CD14-positive monocyte (primary cell): ENCODE results near the gene SPAG16. TPM values are rescaled to one million over a fixed set of nuclear protein-coding genes. Genes with fewer than 3 reads are reported as not detected.

ENCODE experiments used
- DNase-seq, 3 donors: peaks; one replicate each; pipeline ENCODE4 v3.0.0-alpha.2; 2011 to 2022
- H2AFZ ChIP-seq: 2 replicates; pipeline ENCODE4 v1.6.0; 2012; ENCODE audit warnings: mild to moderate bottlenecking, low read depth, low read length, inconsistent platforms; ENCODE audit not compliant: insufficient read depth, poor library complexity, severe bottlenecking
- H3K27ac ChIP-seq, 2 donors: 1 replicate in 1 of 2; 2 replicates in 1 of 2; pipeline ENCODE4 v1.5.1; 2012 to 2013; ENCODE audit warnings: low read length in 2 of 2, control low read depth in 1 of 2, inconsistent platforms in 1 of 2, low read depth in 1 of 2, mild to moderate bottlenecking in 1 of 2
- H3K27me3 ChIP-seq, 2 donors: one replicate each; pipeline versions ENCODE4 v1.6.0 to v1.6.1; 2011 to 2013; ENCODE audit warnings: low read length in 2 of 2; ENCODE audit not compliant: control insufficient read depth in 2 of 2, insufficient read depth in 2 of 2
- H3K36me3 ChIP-seq, 2 donors: replicated peaks in 1 of 2; 1 replicate in 1 of 2; 2 replicates in 1 of 2; pipeline versions ENCODE4 v1.5.1 to v1.6.1; 2012 to 2013; ENCODE audit warnings: low read length in 2 of 2, control low read depth in 1 of 2, inconsistent platforms in 1 of 2, mild to moderate bottlenecking in 1 of 2; ENCODE audit not compliant: insufficient read depth in 2 of 2, control insufficient read depth in 1 of 2
- H3K4me1 ChIP-seq, 2 donors: 1 replicate in 1 of 2; 2 replicates in 1 of 2; pipeline versions ENCODE4 v1.5.1 to v1.6.1; 2012 to 2013; ENCODE audit warnings: low read length in 2 of 2, control low read depth in 1 of 2, inconsistent platforms in 1 of 2, mild to moderate bottlenecking in 1 of 2, moderate library complexity in 1 of 2; ENCODE audit not compliant: insufficient read depth in 2 of 2, control insufficient read depth in 1 of 2
- H3K4me2 ChIP-seq: replicated peaks from 2 replicates; pipeline ENCODE3; 2012; ENCODE audit warnings: low read length, moderate library complexity, mild to moderate bottlenecking; ENCODE audit not compliant: poor library complexity, severe bottlenecking; ENCODE audit errors: extremely low read depth
- H3K4me3 ChIP-seq, 3 experiments: fragments of 200-600 bp in 1 of 3; sonication (generic) in 1 of 3; replicated peaks in 1 of 3; 1 replicate in 2 of 3; 2 replicates in 1 of 3; pipeline ENCODE4 v1.5.1; 2011 to 2013; ENCODE audit warnings: low read length in 3 of 3, mild to moderate bottlenecking in 3 of 3, control low read depth in 2 of 3, low read depth in 2 of 3, inconsistent platforms in 1 of 3, moderate library complexity in 1 of 3
- H3K79me2 ChIP-seq: 2 replicates; pipeline ENCODE4 v1.6.0; 2012; ENCODE audit warnings: mild to moderate bottlenecking, control low read depth, inconsistent platforms, low read length, moderate library complexity; ENCODE audit not compliant: insufficient read depth
- H3K9ac ChIP-seq: 2 replicates; pipeline ENCODE4 v1.6.0; 2017; ENCODE audit warnings: low read length, mild to moderate bottlenecking; ENCODE audit not compliant: insufficient read depth, poor library complexity, severe bottlenecking
- H3K9me3 ChIP-seq, 2 donors: replicated peaks in 1 of 2; 1 replicate in 1 of 2; 2 replicates in 1 of 2; pipeline versions ENCODE4 v1.5.1 to v1.6.1; 2012 to 2013; ENCODE audit warnings: low read length in 2 of 2, control low read depth in 1 of 2; ENCODE audit not compliant: control insufficient read depth in 1 of 2, insufficient read depth in 1 of 2
- H4K20me1 ChIP-seq: 2 replicates; pipeline ENCODE4 v1.6.0; 2012; ENCODE audit warnings: mild to moderate bottlenecking, low read length, control low read depth, moderate library complexity; ENCODE audit not compliant: insufficient read depth
- H3K27ac Mint-ChIP-seq, 7 donors: one replicate each; pipeline ENCODE4 v1.8.0; 2020; ENCODE audit warnings: mild to moderate bottlenecking in 7 of 7, mixed read lengths in 7 of 7, moderate library complexity in 6 of 7, inconsistent platforms in 2 of 7
- H3K27me3 Mint-ChIP-seq, 3 donors: one replicate each; pipeline ENCODE4 v1.8.0; 2021 to 2022; ENCODE audit warnings: low read depth in 3 of 3, mild to moderate bottlenecking in 3 of 3, mixed read lengths in 3 of 3, moderate library complexity in 3 of 3, inconsistent platforms in 1 of 3
- H3K36me3 Mint-ChIP-seq, 2 donors: one replicate each; pipeline ENCODE4 v1.8.0; 2020; ENCODE audit warnings: mixed read lengths in 2 of 2, inconsistent platforms in 1 of 2, mild to moderate bottlenecking in 1 of 2
- H3K4me1 Mint-ChIP-seq: one replicate; pipeline ENCODE4 v1.8.0; 2020; ENCODE audit warnings: mild to moderate bottlenecking, mixed read lengths
- H3K4me3 Mint-ChIP-seq, 2 donors: one replicate each; pipeline ENCODE4 v1.8.0; 2020; ENCODE audit warnings: mild to moderate bottlenecking in 2 of 2, mixed read lengths in 2 of 2, moderate library complexity in 1 of 2
- H3K9me3 Mint-ChIP-seq, 7 donors: one replicate each; pipeline ENCODE4 v1.8.0; 2020 to 2022; ENCODE audit warnings: mixed read lengths in 7 of 7, mild to moderate bottlenecking in 6 of 7, moderate library complexity in 6 of 7, inconsistent platforms in 2 of 7
- WGBS: methylation state at CpG from one replicate; pipeline ENCODE4 v1.1.5; 2013; ENCODE audit warnings: missing lambda C conversion rate; ENCODE audit not compliant: insufficient coverage; 5-methylcytosine and 5-hydroxymethylcytosine counted together
- intact Hi-C, 2 donors: fragments of 100-400 bp; cut with micrococcal nuclease; formaldehyde crosslinking; loops; one replicate each; pipeline versions ENCODE4 v1.15.0 to v1.15.1; 2023
- polyA plus RNA-seq, 3 donors: library from polyadenylated mRNA; depleted of rRNA in 1 of 3; unstranded in 2 of 3; stranded (reverse) in 1 of 3; fragments of 300-500 nt in 2 of 3; fragments of >200 nt in 1 of 3; fragmentation: Illumina TruSeq in 2 of 3; gene quantifications; 1 replicate in 2 of 3; 2 replicates in 1 of 3; pipeline ENCODE4 v1.2.3, GENCODE V29; 2012 to 2021
- TF ChIP-seq, protein P1 (sequence below): fragments of 200-600 bp; IDR thresholded peaks from one replicate; pipeline ENCODE4 v1.8.0; 2022; ENCODE audit warnings: antibody characterized with exemption, mild to moderate bottlenecking

SPAG16 gene
- polyA plus RNA-seq, 3 donors = 0.12 to 0.30 TPM; not detected in 1

DNA sequence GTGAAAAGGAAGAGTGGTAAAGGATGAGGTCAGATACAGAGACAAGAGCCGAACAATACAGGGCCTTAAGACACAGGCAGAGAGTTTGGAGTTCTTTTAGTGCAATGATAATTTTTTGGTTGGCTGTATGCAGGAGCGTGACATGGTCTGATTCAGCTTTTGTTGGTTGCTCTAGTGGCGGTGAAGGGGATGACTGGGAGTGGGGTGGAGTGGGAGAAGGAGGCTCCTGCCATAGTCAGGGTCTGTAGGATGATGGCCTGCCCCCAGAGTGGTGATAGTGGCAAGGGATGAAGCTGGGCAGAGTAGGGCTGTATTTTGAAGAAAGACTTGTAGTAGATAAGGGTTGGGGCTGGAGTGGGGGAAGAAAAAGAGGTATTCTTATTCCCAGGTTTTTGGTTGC lies 820.0 kb downstream of the SPAG16 start:
- intact Hi-C loops = no loop called here
- Mint-ChIP-seq H3K4me3 (no peak overlapping the region), H3K27ac (peak overlapping the region in 1 of 7 donors; percentile 55), H3K4me1 (peaks cover 3% of the 10 kb centered on the region), H3K27me3 (no peaks in the 10 kb centered on the region), H3K9me3 (peaks cover 0 to 7% (median 3%) of the 10 kb centered on the region in 7 donors), H3K36me3 (no peaks in the 10 kb centered on the region)
- Histone ChIP-seq H3K4me3 (no peak overlapping the region), H3K4me1 (no peaks in the 10 kb centered on the region), H3K9ac (no peak overlapping the region), H2AFZ (no peak overlapping the region), H3K9me3 (no peaks in the 10 kb centered on the region), H3K4me2 (no peak overlapping the region), H3K79me2 (no peaks in the 10 kb centered on the region), H3K27me3 (no peaks in the 10 kb centered on the region), H3K36me3 (no peaks in the 10 kb centered on the region), H4K20me1 (no peaks in the 10 kb centered on the region), H3K27ac (no peak overlapping the region)
- WGBS = 69% methylated on average over 3 of the region's 3 CpGs
- TF ChIP-seq, protein P1, sequence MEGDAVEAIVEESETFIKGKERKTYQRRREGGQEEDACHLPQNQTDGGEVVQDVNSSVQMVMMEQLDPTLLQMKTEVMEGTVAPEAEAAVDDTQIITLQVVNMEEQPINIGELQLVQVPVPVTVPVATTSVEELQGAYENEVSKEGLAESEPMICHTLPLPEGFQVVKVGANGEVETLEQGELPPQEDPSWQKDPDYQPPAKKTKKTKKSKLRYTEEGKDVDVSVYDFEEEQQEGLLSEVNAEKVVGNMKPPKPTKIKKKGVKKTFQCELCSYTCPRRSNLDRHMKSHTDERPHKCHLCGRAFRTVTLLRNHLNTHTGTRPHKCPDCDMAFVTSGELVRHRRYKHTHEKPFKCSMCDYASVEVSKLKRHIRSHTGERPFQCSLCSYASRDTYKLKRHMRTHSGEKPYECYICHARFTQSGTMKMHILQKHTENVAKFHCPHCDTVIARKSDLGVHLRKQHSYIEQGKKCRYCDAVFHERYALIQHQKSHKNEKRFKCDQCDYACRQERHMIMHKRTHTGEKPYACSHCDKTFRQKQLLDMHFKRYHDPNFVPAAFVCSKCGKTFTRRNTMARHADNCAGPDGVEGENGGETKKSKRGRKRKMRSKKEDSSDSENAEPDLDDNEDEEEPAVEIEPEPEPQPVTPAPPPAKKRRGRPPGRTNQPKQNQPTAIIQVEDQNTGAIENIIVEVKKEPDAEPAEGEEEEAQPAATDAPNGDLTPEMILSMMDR = no peak
- no peak for DNase-seq

DNA sequence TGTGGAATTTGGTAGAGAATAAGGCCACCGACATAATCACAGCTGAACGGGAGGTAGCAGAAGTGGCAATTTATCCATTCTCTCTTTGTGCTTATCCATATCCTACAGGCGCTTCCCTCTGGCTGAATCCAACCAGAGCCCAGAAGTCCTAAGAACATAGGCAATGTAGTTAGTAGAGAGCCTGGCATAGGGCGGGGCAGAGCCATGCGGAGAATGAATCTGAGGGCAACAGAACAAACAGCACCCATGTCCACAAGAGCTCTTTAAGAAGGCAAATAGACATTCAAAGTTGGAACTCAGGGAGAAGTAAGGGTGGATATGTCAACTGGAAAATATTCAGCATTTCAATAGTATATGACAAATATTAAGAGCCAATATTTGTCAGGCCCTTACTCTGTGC lies 820.7 kb downstream of the SPAG16 start:
- DNase-seq = no peak
- Histone ChIP-seq H3K4me2 (no peak overlapping the region), H3K27me3 (no peaks in the 10 kb centered on the region), H2AFZ (no peak overlapping the region), H3K9me3 (no peaks in the 10 kb centered on the region), H3K9ac (no peak overlapping the region), H3K4me1 (no peaks in the 10 kb centered on the region), H3K36me3 (no peaks in the 10 kb centered on the region), H3K4me3 (no peak overlapping the region), H3K27ac (no peak overlapping the region), H4K20me1 (no peaks in the 10 kb centered on the region), H3K79me2 (no peaks in the 10 kb centered on the region)
- H3K4me1 Mint-ChIP-seq = peaks cover 3% of the 10 kb centered on the region
- peaks cover 0 to 5% (median under 1%) of the 10 kb centered on the region in 7 donors for H3K9me3 Mint-ChIP-seq
- no peak overlapping the region for H3K4me3 Mint-ChIP-seq
- H3K27me3 Mint-ChIP-seq = no peaks in the 10 kb centered on the region
- no peaks in the 10 kb centered on the region for H3K36me3 Mint-ChIP-seq
- intact Hi-C loops = no loop called here
- H3K27ac Mint-ChIP-seq = no peak overlapping the region
- TF ChIP-seq, protein P1 = no peak
- WGBS = no CpG with 5 or more reads among the region's 5 CpGs
